ENCODE data around the gene FAM72B.
"Not testable (repeated sequence)": the region's sequence is repeated elsewhere in the genome, so short reads cannot be mapped to it uniquely, and the experiment has no call there.

The FAM72B gene

DNA sequence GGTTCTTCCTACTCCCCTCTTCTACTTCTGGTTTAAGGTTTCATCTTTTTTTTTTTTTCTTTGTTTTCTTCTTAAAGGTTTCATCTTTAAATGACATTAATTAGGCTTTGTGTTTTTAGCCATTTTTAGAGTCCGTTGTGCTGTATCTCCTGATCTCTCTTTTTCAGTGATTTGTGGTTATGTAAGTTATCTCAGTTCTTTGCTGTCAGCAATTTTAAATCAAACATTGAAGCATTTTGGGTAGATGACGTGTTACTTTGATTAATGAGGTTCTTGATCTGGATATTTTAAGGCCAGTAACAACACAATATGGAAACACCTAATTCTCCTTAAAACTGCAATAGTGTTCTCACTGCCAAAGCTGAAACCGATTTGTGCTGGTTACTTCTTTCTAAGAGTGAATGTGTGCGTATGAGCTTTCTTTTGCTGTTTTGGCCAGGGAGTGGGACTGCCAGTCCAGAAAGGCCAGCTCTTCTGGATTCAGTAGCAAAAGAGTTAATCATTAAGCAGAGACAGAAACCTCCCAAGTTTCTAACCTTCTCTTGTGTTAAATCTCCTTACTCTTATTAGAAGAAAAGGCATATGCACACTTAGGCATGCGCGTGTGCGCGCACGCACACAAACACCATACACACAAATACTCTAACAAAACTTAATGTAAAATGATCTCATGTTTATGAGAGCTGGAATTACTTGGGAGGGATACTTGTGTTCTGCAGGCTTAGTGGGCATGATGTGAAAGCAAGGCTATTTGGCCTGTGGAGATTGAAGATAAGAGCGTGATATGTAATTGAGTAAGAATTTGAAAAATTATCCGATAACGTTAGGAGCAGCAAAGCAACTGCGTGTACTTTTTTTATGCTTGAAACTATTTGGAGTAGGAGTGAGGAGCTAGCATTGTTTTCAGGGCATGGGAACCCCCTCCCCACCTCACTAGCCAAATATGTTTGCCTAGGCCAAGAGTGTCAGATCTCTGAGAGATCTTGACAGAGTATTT, 17.1 kb upstream of the FAM72B start:
- not testable (repeated sequence) for DNase-seq (ENCODE audit: low read depth in 2 of 3, low spot score in 1 of 3)

GRCh38 chr1:121200232-121200631, 16.1 kb upstream of the FAM72B start:
- not testable (repeated sequence) for DNase-seq (ENCODE audit: low read depth in 2 of 3, low spot score in 1 of 3)

- not testable (repeated sequence) for DNase-seq (ENCODE audit: low read depth in 2 of 3, low spot score in 1 of 3)
These were observed 15.6 kb upstream of the FAM72B start for GRCh38 chr1:121199763-121200162.

DNA sequence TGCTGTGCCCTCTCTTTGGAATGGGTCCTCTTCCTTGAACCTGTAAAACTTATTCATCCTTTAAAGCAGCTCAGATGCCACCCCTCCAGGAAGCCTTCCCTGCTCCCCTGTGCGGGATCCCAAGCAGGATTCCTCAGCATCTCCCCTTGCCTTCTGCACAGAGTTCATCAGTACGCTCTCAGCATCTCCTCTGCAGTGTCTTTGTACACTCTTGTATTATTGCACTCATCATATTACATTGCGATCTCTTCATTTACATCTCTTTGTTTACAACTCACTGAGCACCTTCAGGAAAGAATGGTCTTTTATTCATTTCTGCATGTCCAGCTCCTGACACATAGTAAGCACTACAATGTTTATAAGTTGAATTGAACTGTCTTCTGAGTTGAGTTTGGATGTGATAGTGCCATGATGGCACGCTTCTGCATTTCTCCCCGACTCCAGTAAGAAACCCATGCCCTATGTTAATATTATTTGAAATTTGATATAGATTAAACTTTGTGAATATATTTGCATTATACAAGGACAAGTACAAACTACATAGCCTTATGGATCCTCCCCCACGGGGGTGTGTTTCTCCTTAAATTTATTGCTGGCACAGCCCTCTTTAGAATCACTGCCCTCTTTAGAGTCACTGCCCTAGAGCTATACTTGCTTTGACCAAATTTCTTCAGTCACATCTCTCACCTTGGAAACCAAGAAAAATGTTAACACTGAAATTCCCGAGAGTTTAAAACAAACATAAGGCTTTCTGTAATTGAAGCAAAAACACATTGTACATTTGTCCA, 13.1 kb upstream of the FAM72B start:
- not testable (repeated sequence) for DNase-seq (ENCODE audit: low read depth in 2 of 3, low spot score in 1 of 3)

- DNase-seq (ENCODE audit: low read depth in 2 of 3, low spot score in 1 of 3): not testable (repeated sequence)
These were observed 8.4 kb upstream of the FAM72B start for GRCh38 chr1:121192512-121192911.

DNA sequence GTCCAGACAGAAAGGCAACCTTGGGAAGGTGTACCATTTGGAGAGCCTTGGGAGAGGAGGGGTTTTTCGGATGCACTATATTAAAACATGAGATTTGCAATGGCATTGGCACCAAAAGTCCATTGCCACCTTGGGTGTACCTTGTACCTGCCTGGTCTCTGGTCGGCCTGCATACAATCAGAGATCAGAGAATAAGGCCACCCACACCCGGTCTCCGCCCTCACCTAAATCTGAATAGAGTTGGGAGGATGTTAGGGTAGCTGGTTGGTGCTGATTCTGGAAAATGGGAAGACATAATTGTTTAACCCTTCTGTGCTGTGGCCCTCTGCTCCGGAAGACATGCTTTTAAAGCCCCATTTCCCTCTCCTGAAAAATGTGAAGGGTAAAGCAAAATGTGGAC, 3.8 kb upstream of the FAM72B start:
- not testable (repeated sequence) for DNase-seq (ENCODE audit: low read depth in 2 of 3, low spot score in 1 of 3)

DNA sequence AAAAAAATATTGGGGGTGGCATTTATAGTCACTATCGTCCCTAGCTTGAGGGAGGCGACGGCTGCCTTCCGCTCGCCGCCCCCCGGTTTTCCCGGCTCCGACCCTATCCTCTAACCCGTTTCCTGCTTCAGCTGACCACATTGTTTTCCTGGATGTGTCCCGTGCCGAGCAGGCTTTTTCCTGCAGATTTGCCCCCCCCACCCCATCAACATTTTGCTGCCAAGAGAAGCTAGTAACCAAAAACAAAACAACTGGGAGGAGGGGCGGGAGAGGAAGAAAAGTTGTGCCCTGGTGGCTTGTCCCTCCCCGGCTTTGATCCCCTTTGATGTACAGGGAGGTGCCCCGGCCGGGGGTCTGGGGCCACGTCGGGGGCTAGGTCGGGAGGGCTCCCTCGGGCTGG, 2.1 kb upstream of the FAM72B start:
- DNase-seq (ENCODE audit: low read depth in 2 of 3, low spot score in 1 of 3): not testable (repeated sequence)

GRCh38 chr1:121185140-121185708, 1.1 kb upstream of the FAM72B start:
- DNase-seq (ENCODE audit: low read depth in 2 of 3, low spot score in 1 of 3): not testable (repeated sequence)

DNA sequence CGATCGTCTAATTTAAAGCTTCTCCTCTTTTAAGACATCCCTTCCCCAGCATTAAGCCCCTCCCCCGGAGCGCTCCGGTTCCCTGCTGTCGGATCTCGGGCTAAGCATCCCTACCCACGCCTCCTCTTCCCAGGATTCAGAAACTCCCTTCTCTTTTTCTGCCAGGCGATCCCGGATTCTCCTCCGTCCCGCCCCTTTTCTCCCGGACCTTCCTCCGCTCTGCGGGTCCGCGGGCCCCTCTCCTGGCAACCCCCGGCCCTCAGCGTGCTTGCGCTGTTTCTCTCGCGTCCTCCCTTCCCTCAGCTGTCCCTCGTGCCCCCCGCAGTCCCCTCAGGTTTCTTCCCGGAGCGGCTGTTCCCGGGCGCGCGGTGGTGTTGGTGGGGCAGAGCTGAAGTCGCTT, 273 bp downstream of the FAM72B start:
- not testable (repeated sequence) for DNase-seq (ENCODE audit: low read depth in 2 of 3, low spot score in 1 of 3)

DNA sequence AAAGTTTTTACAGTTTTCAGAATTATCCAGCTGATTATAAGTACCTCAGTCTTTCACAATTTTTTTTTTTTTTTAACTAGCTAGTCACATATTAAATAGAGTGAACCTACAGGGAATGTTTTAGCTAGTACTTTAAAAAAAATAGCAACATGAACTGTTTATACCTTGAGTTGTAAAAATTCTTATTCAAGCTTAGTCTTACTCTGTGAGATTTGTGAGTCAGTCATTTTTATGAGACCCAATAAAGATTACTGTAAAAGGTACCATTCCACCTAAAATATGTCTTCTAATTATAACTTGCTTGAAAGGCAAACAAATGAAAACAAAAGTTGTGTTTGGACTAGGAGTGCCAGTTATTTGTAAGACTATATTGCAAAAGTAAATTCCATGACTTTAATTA, 5.9 kb downstream of the FAM72B start:
- DNase-seq (ENCODE audit: low read depth in 2 of 3, low spot score in 1 of 3): not testable (repeated sequence)

- DNase-seq (ENCODE audit: low read depth in 2 of 3, low spot score in 1 of 3): not testable (repeated sequence)
These were observed 7.5 kb downstream of the FAM72B start for GRCh38 chr1:121176649-121177048.

GRCh38 chr1:121168152-121168668, 15.9 kb downstream of the FAM72B start:
- not testable (repeated sequence) for DNase-seq (ENCODE audit: low read depth in 2 of 3, low spot score in 1 of 3)

DNA sequence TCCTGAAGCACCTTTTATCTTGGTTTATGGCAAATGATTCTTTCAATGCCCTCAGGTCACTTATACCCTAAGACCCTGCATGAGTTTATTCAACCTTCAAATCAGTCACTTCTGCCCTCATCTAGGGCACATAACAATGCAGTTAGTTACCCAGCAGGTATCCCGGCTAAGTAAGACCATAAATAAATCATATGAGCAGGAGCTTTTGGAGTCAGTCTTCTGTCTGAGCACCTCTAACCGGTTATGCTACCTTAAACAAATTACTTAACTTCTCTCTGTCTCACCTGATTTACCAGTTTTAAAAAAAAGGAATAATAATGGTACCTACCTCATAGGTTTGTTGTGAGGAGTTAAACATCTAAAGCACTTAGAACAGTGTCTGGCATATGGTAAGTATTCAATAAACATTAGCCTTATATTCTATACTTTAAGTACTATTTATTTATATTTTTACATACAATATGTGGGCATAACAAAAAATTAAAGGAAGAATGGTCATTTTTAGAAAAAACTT, 16.9 kb downstream of the FAM72B start:
- DNase-seq (ENCODE audit: low read depth in 2 of 3, low spot score in 1 of 3): not testable (repeated sequence)

- not testable (repeated sequence) for DNase-seq (ENCODE audit: low read depth in 2 of 3, low spot score in 1 of 3)
These were observed 18.8 kb downstream of the FAM72B start for GRCh38 chr1:121165296-121165695.

- DNase-seq (ENCODE audit: low read depth in 2 of 3, low spot score in 1 of 3): not testable (repeated sequence)
These were observed 20.0 kb downstream of the FAM72B start for GRCh38 chr1:121163850-121164757.

- DNase-seq (ENCODE audit: low read depth in 2 of 3, low spot score in 1 of 3): not testable (repeated sequence)
These were observed 22.8 kb downstream of the FAM72B start for GRCh38 chr1:121161199-121161901.

GRCh38 chr1:121160118-121160517, 24.0 kb downstream of the FAM72B start:
- not testable (repeated sequence) for DNase-seq (ENCODE audit: low read depth in 2 of 3, low spot score in 1 of 3)

DNA sequence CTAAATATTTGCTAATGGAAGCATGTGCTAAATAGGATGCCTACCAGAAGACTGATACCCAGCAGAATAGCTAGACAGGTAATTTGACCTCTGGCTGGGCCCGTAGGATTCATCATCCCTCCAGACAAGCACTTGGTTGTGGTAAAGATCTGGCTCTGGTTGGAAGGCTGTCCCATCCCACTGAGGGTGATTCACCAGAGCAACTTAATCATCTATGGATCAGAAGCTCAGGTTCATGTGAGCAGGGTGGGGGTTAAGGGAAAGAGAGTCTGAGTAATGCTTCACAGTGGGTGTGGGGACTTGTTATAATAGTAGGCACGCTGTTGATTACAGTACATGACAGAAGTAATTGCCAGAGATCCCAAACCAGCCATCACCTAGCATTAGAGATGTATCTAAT, 26.5 kb downstream of the FAM72B start:
- DNase-seq (ENCODE audit: low read depth in 2 of 3, low spot score in 1 of 3): not testable (repeated sequence)

GRCh38 chr1:121156958-121157603, 27.1 kb downstream of the FAM72B start:
- not testable (repeated sequence) for DNase-seq (ENCODE audit: low read depth in 2 of 3, low spot score in 1 of 3)

Measured in stimulated activated CD4-positive, alpha-beta T cell treated with anti-CD3 and anti-CD28 coated beads, Interleukin-12 subunit alpha, Interleukin-12 subunit beta, amount 100 ng/mL, for 48 hours (primary cell).